HG03135 (cell line): ENCODE measurements around the gene HSPA1L.

Experiments
- ATAC-seq: cut with Tn5 transposase; IDR thresholded peaks from one replicate; pipeline ENCODE4 v1.9.1; 2021; ENCODE audit warnings: mild to moderate bottlenecking, moderate library complexity; ENCODE audit not compliant: unreplicated experiment

The HSPA1L gene

DNA sequence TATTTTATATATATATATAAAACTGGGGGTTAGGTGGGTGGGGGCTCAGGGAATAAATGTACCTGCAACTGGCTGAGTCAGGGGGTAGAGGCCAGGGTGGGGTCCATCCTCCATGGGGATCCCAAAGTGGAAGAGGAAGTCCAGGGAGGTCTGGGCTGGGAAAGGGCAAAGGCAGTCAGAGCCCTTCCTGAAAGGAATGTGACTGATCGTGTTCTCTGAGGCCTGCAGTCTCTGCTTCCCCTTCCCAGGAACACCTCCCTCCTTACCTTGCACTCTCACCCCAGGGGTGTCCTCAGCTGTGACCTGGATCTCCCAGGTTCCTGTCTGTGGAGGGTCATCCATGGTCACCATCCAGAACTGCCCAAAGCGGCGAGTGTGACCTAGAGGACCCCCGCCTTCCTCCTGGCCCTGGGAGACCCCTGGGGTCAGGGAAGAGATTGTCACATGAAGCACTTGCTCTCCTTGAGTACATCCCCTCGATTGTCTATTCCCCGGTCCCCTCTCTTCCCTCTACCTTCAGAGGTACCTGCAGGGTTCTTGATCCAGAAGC, 47.9 kb downstream of the HSPA1L start:
- ATAC-seq = no peak

DNA sequence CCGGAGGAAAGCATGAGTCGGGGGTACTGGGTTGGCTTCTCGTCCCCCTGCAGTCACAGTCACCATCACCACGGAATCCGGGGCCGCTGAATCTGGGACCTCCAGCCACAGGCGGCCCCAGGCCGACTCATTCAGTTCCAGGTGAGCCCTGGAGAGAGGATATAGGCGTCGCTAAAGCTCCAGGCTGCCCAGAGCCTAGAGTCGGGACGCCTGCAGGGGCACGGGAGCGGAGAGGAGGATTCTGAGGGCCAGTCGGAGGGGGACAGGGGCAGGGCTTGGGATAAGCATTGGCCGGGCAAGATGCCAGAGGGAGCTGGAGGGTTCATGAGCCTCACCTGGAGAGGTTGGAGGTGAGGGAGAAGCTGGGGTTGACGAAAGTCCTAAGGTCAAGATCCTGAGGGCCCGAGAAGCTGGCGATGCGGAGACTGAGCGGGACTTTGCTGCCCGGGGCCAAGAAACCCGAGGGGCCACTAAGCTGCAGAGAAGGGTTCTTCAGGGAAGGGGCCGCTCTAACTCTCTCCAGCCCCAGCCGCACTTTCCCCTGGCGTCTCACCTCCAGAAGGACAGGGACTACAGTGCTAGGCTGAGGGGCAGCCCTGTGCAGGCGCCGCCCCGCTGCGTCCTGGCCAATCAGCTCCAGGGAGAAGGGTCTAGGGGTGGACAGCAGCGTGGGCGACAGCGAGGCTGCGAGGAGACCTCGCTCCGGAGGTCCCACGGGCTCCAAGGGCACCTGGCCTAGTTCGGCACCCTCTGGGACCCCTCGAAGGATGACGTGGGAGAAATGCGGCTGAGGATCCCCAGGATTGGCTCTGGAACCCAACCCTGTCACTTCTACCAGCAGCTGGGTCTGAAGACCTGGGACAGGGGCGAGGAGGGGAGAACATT, 48.9 kb downstream of the HSPA1L start:
- no peak for ATAC-seq

DNA sequence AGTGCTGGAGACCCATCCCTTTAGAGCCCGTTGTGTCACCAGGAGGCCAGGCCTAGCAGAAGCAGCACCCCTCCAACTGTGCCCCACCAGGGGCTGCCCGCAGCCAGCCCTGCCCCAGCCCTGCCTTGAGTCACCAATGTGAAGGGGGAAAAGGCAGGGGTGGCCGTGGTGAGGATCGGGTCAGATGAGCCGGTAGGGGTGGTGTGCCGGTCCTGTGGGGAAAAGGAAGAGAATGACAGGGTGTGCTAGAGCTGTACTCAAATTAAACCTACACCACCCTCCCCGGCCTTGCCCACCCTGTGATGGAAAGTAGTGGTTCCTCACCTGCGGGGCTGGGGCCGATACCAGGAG, 49.5 kb downstream of the HSPA1L start:
- no peak for ATAC-seq

DNA sequence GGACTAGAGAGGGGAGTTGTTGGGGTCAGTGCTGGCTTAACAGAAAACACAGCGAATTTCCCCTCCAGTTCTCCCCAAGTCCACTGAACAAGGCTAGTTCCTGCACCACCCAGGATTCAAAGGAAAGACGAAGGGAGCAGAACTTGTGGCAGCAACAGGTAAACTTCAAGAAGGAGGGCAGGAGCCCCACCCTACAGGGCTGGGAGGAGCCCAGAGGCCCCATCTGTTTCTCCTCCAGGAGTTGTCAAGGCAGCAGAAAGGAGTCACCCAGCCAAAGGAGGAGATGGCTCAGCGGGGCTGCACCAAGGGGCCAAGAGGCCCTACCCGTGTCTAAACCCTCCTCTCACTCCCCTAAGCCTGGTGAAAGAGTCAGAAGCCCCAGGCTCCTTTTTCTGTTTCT, 50.9 kb downstream of the HSPA1L start:
- no peak for ATAC-seq

DNA sequence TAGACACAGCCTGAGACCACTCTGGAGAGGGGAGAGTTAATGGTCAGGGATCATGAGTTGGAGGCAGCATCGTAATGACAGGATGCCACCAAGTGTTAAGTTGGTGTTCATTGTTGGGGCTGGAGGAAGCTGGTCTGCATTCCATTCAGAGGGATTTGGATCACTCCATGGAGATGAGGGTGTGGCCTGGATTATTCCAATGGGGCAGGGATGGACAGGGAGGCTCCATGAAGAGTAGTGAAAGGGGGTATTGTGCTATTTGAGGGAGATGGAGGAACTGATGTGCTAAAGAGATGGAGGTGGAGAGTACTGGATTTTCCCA, 51.5 kb downstream of the HSPA1L start:
- no peak for ATAC-seq

DNA sequence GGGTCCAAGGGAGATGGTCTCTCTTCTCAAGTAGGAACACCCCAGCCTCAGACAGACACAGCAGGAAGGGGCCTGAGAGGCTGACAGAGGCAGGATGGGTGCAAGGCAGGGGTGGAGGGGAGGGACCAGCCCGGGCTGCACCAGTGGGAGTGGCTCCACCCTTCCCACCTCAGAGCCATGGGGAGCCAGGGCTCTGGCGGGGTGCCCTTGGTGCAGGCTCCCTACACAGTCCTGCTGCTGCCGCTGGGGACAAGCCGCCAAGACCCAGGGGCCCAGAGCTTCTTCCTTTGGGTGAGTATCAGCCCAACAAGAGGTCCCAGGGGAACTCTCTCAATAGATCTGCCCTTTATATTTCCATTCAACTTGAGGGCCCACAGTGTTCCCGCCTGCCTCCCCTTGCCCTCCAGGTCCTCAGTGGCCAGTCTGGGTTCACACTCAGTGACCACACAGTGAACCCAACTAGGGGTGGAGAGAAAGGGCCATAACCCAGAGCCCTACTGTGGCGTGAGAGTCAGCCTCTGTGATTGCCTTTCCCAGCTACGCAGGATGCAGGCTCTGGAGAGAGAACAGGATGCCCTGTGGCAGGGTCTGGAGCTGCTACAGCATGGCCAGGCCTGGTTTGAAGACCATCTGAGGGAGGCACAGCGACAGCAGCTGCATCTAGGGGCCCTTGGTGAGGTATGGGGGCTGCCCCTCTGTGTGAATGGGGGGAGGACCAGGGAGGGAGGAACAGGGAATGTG, 52.0 kb downstream of the HSPA1L start:
- no peak for ATAC-seq

DNA sequence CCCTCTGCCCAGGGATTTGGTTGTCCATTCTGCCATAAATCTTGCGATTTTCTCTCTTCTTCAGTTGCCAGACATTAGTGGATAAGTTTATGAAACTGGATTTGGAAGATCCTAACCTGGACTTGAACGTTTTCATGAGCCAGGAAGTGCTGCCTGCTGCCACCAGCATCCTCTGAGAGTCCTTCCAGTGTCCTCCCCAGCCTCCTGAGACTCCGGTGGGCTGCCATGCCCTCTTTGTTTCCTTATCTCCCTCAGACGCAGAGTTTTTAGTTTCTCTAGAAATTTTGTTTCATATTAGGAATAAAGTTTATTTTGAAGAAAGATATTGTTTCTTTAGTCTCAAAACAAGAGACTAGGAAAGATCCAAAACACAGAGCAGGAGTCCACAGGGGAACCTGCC, 52.7 kb downstream of the HSPA1L start, which contains the start of gene SAPCD1:
SAPCD1 (plus strand) TSS at position 301 of the 400 bp plus-strand sequence. CDS start 399 bp downstream, outside the sequence.
- ATAC-seq = no peak

DNA sequence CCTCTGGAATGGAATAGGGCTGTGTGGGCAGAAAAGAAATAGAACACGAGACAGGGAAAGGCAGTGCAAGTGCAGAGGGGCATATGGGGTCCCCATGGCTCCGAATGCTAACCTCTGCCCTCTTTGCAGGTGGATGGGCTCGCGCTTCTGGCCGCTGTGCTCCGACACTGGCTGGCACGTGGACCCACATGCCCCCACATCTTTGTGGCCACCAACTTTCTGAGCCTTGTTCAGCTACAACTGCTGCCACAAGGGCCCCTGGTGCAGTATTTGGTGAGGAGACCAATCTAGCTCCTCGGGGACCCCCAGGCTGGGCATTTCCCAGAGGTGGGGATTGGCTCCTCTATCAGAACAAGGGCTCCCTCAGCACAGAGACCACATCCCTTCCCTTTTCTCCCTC, 53.7 kb downstream of the HSPA1L start:
- ATAC-seq = no peak

DNA sequence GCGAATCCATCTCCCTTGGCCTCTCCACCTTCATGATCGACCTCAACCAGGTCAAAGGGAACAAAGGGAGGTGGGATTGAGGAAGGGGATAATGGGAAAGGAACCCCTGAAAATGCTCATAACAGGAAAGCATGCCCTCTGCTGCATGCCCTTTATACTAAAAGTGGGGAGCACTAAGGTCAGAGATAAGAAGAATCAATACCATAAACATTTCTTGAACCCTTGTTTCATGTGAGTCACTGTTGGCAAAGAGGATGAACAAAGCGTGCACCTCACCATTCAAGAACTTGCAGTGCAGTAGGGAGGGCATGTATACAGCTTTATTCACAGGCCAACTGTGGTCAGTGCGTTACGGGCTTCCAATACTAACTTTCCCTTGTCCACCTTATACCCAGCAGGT, 54.3 kb downstream of the HSPA1L start:
- ATAC-seq = no peak
